Fibroblast of peridontal ligament (primary cell): ENCODE results near the gene IRF5.

Experiments used
- DNase-seq: peaks from one replicate; pipeline ENCODE4 v3.0.0-alpha.2; 2010; ENCODE audit errors: extremely low read depth

IRF5 gene

GRCh38 chr7:128937647-128938543, at the start of gene IRF5:
Gene IRF5 (plus strand): TSS chr7:128937927. CDS start chr7:128942082, 4,155 bp downstream.
- DNase-seq: no peak

DNA sequence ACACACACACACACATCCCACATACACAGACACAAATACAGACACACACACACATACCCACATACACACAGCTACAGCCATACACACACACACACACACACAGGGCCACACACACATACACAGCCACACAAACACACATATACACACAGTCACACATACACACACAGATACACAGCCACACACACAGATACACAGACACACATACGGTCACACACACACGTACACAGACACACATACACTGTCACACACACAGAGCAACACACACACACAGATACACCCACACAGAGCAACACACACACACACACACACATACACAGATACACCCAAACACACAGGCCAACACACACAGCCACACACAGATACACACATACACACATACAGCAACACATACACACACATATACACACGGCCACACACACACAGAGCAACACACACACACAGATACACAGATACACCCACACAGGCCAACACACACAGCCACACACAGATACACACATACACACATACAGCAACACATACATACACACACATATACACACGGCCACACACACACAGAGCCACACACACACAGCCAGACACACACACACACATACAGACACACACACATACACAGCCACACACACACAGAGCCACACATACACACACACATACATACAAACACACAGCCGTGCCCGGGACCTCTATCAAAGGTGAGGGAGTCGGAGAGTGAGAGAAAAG, 49.5 kb upstream of the IRF5 start:
- DNase-seq: no peak

GRCh38 chr7:128888756-128889095, 49.0 kb upstream of the IRF5 start:
- DNase-seq: no peak

- DNase-seq: no peak
Observed at GRCh38 chr7:128889121-128889520, 48.6 kb upstream of the IRF5 start.

- DNase-seq: no peak
Observed at GRCh38 chr7:128890306-128891109, 47.2 kb upstream of the IRF5 start.

DNA sequence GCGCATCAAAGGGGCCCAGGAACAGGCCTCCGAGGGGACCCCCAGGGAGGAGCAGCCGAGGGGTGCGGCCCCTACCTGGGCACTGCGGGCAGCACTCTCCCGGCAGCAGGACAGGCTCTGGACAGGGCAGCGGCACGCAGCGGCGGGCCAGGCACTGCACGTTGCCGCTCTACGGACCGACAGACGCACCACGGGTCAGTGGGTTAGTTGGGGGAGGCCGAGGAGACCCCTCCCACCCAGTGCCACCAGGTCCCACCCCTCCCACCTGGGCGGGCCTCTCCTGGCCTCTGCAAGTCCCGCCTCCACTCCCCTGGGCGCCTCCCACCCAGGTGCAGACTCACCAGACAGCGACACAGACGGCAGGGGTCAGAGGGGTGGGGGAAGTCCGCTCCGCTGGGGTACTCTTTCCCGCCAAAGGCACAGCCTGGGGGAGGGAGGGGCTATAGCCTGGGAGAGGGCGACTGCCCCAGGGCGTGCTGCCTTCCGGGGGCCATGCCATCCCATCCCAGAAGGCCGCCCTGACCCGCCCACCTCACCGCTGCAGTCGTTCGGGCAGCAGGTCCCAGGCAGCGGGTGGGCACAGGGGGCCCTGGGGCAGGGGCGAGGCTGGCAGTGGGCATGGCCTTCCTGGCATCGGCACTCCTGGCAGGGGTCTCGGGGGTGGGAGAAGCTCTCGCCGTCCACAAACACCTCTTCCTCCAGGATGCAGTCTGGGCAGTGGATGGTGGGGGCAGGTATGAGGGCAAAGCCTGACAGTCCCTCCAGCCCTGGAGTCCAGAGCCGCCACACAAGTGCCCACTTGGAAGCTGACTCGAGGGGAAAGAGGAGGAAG, 46.4 kb upstream of the IRF5 start:
- no peak for DNase-seq

GRCh38 chr7:128891942-128892269, 45.8 kb upstream of the IRF5 start:
- DNase-seq: no peak

DNA sequence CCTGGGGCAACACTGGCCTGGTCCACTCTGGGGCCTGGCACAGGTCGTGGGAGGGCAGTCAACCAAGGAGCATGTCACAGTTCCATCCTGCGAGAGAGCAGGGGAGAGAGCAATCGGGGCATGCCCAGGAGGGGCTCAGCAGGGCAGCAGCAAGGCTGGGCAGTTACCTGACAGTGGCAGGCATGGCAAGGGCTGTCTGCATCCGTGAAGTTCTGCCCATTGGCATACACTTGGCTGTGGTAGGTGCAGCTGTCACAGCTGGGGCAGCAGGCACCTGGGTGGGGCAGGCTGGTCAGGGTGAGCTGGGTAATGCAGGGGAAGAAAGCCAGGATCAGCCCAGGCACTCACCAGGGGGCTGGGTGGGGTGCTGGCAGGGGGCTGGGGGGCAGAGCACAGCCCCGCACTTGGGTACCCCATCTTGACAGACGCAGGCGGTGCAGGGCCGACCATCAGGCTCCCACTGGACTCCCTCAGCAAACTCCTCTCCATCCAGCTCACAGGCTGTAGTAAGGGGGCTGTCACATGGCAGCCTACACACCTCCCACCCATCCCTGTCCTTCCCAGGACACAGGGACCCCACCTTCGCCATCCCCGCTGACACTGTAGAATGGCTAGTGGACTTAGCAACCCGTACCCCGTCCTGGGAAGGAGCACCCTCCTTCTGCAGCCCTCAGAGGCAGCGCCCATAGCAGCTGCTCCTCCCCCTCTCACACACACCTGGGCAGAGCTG, 45.0 kb upstream of the IRF5 start:
- DNase-seq: no peak

DNA sequence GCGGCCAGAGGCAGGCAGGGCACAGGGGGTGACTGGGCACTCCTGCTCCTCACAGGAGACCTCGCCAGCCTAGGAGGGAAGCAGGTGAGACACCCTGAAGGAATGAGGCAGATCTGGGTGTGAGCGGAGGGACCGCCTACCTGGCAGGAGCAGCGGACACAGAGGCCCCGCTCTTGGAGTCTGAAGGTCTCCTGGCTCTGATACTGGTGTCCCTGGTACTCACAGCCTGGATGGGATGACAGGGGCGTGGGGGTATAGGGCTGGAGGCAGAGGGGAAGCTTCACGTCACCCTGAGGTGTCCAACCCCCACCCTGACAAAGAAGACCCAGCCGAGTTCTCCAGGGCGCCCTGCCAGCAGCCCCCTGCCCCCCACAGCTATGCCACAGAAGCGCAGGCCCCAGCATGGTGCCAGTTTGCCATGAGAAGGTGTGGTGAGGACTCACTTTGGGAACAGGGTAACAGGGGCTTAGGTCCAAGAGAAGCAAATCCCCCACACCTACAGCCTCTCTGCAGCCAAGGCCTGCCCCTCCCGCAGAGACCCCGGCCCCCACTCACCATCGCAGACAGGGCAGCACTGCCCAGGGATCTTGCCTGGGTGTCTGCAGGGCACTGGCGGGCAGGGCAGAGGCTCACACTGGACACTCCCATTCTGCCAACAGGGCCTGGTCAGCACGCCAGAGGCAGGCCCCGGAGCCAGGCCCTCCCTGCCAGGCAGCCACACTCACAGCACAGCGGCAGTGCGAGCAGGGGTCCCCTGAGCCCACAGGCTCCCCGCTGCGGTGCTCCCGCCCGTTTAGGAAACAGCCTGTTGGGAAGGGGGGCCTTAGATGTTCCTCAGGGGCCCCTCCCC, 44.3 kb upstream of the IRF5 start:
- DNase-seq: no peak

DNA sequence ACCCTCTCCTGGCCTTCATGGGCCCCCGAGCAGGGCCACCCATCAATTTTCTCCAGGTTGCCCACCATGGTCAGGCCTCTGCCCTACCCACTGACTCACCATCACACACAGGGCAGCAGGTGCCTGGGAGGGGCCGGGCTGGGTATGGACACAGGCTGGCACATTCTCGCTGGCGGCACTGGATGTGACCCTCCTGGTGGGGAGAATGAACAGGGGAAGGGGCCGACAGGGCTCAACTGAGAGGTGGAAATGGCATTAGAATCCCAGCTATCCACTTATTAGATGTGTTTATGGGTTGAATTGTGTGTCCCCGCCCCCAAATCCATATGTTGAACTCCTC, 43.7 kb upstream of the IRF5 start:
- DNase-seq: no peak

- no peak for DNase-seq
Observed at GRCh38 chr7:128895320-128895719, 42.4 kb upstream of the IRF5 start.

DNA sequence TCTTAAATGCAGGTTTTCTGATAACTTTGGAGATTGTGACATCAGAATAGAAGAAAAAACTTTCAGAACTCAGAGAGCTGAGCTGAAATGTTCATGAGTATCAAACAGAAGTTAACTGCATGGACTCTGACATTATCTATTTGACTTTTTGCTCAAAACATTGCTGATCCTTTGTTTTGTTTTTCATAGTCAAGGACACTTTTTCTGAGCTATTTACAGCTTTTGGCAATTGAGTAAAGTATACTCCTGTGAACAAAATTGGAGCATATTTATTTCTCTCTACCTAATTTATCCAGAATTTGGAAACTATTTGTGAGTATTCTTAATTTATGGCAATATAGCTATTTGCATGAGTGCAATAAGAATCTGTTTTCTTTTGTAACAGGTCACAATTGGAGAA, 38.3 kb upstream of the IRF5 start:
- no peak for DNase-seq

- no peak for DNase-seq
Observed at GRCh38 chr7:128900237-128900636, 37.5 kb upstream of the IRF5 start.

DNA sequence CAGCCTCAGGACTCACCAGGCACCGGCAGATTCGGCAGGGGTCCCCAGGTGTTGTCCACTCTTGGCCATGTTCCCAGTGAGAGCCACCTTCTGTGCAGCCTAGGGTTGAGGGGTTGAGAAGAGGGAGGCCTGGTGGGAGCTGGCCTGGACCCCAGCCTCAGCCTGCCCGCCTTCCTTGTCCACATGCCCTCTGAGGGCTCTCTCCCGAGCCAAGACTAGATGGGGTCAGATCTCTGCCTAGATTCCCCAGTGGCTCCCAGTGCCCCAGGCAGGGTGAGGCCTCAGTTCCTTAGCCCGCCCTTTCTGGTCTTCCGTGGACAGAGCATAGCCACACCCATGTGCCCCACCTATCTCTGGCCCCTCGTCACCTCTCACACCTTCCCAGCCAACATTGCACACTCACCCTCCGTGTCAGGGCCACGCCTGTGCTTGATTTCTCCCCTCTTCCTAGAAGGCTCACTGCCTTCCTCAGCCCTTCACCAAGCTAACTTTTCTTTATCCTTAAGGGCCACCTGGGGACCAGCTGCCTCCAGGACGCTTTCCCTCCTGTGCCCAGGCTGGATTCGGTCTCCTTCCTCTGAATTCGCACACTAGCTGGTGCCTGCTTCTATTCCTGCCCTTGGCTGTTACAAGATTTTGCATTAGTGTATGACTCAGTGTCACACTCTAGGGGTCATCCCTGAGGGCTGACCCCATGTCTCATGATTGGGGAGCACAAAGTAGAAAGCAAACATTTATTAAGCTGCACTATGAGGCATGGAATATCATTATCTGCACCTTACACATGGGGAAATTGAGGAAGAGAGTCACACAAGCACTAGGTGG, 34.8 kb upstream of the IRF5 start:
- no peak for DNase-seq

- no peak for DNase-seq
Observed at GRCh38 chr7:128903621-128904361, 33.9 kb upstream of the IRF5 start.

DNA sequence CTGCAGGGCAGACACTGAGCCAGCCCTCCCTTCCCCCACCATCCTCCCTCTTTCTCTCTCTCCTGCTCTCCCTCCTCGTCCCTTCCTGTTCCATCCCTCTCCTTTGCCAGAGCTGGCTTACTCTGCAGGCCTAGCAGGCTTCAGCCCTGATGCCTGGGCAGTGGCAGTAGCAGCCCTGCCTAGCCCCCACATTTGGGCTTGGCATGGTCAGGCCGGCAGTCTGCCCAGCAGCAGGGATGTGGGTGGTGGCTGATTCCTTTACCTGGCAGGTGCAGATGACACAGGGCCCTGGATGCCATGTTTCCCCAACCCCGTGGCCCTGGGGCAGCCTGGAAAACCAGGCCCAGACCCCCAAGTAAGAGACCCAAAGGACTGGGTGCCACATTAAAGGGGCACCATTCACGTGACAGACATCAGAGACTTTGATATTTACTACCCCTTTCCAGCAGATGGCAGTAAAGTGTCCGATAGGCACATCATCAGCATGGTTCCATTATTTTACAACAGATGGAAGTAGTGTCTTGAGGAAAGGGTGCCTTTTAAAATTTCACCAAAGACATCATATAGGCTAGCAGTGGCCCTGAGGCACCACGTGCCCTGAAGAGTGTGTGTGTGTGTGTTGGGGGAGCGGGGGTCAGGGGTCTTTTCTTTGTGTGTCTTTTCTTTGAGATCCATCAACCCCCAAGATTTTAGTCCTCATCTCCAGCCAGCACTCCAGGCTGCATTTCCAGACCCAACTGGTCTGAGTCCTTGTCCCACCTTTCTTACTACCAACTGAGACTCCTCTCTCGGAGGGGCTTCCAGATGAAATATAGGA, 33.1 kb upstream of the IRF5 start:
- peak; percentile 65 for DNase-seq

- no peak for DNase-seq
Observed at GRCh38 chr7:128906001-128906765, 31.5 kb upstream of the IRF5 start.
